Measurements from ENCODE around the gene JAKMIP2.

- TF ChIP-seq CTCF (IDR thresholded peaks at IDR 0.05) (no peak), POLR2A (IDR thresholded peaks at IDR 0.05) (no peak)
These were observed 18.6 kb downstream of the JAKMIP2 start for GRCh38 chr5:147763791-147764525.
